DOHH2 (cell line): ENCODE results near the gene CEBPA.

Experiments used
- H3F3A ChIP-seq: fragments of 200-600 bp; sonication (generic), shearing (Covaris generic); 2 replicates; pipeline ENCODE4 v1.6.0; 2016; ENCODE audit warnings: antibody characterized with exemption, mild to moderate bottlenecking; ENCODE audit not compliant: control insufficient read depth, insufficient read depth
- H3K27ac ChIP-seq: fragments of 200-600 bp; sonication (generic); 2 replicates; pipeline ENCODE4 v1.5.1; 2014; ENCODE audit warnings: low read depth, mild to moderate bottlenecking, low read length, moderate library complexity
- H3K27me3 ChIP-seq: fragments of 200-600 bp; sonication (generic); 2 replicates; pipeline ENCODE4 v1.6.1; 2014; ENCODE audit warnings: mild to moderate bottlenecking, low read length, mixed read lengths; ENCODE audit not compliant: control insufficient read depth
- H3K36me3 ChIP-seq: fragments of 200-600 bp; sonication (generic); 2 replicates; pipeline ENCODE4 v1.6.1; 2014; ENCODE audit warnings: mild to moderate bottlenecking, low read length, moderate library complexity, mixed read lengths; ENCODE audit not compliant: control insufficient read depth
- H3K4me1 ChIP-seq: fragments of 200-600 bp; sonication (generic); 2 replicates; pipeline ENCODE4 v1.6.1; 2014; ENCODE audit warnings: mild to moderate bottlenecking, low read length, mixed read lengths; ENCODE audit not compliant: control insufficient read depth
- H3K4me2 ChIP-seq: fragments of 200-600 bp; sonication (generic); 2 replicates; pipeline ENCODE4 v1.6.0; 2014; ENCODE audit warnings: mild to moderate bottlenecking, low read length, moderate library complexity
- H3K4me3 ChIP-seq: fragments of 200-600 bp; sonication (generic); 2 replicates; pipeline ENCODE4 v1.5.1; 2014; ENCODE audit warnings: mild to moderate bottlenecking, low read length, mixed read lengths
- H3K79me2 ChIP-seq: fragments of 200-600 bp; sonication (generic); 2 replicates; pipeline ENCODE4 v1.6.1; 2014; ENCODE audit warnings: mild to moderate bottlenecking, low read length, mixed read lengths; ENCODE audit not compliant: control insufficient read depth
- H3K9me2 ChIP-seq: fragments of 200-600 bp; sonication (generic); replicated peaks from 2 replicates; pipeline ENCODE4 v1.6.1; 2014; ENCODE audit warnings: mild to moderate bottlenecking, low read length, mixed read lengths; ENCODE audit not compliant: control insufficient read depth
- H3K9me3 ChIP-seq: fragments of 200-600 bp; sonication (generic); 2 replicates; pipeline ENCODE4 v1.6.1; 2014; ENCODE audit warnings: antibody characterized with exemption, low read length, mixed read lengths; ENCODE audit not compliant: control insufficient read depth, insufficient read depth
- H4K20me1 ChIP-seq: fragments of 200-600 bp; sonication (generic); 2 replicates; pipeline ENCODE4 v1.6.0; 2014; ENCODE audit warnings: low read depth, mild to moderate bottlenecking, antibody characterized with exemption, low read length, moderate library complexity; ENCODE audit not compliant: control insufficient read depth, insufficient read depth
- EZH2phosphoT487 ChIP-seq: fragments of 200-600 bp; sonication (generic); IDR thresholded peaks from 2 replicates; pipeline ENCODE4 v1.6.1; 2017; ENCODE audit warnings: borderline replicate concordance, mild to moderate bottlenecking, antibody characterized with exemption, low read length, moderate library complexity, mixed read lengths
- TF ChIP-seq, protein P1 (sequence below): fragments of 200-600 bp; sonication (generic); IDR thresholded peaks from one replicate; pipeline ENCODE4 v1.5.1; 2014; ENCODE audit warnings: antibody characterized with exemption, mild to moderate bottlenecking, low read depth, low read length; ENCODE audit not compliant: poor library complexity, severe bottlenecking

CEBPA gene

DNA sequence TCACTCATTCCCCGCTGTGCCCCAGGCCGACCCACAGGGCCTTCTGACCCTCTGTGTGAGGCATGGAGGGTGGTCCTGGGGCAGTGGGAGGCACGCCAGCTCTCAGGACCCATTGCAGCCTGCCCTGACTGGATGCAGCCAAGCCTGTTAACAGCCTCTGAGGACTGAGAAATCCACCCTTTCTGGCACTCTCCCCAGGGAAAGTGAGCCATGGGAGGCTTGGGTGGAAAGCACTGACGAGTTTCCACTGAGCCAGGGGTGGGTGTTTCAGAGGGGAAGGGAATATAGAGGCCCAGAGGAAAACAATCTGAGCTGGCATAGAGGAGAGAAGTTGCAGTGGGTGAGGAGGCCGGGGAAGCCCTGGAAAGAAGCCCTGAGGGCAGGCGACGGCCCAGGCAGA lies 46.1 kb downstream of the CEBPA start:
- Histone ChIP-seq H3K4me1 (no peaks in the 10 kb centered on the region), H3K36me3 (no peaks in the 10 kb centered on the region), H3K27me3 (no peaks in the 10 kb centered on the region), H3K79me2 (no peaks in the 10 kb centered on the region), H3K27ac (no peak overlapping the region), H3K4me3 (no peak overlapping the region), H3F3A (no peaks in the 10 kb centered on the region), H3K9me2 (no peaks in the 10 kb centered on the region), H3K9me3 (no peaks in the 10 kb centered on the region), H4K20me1 (no peaks in the 10 kb centered on the region), H3K4me2 (no peak overlapping the region)
- TF ChIP-seq, protein P1, sequence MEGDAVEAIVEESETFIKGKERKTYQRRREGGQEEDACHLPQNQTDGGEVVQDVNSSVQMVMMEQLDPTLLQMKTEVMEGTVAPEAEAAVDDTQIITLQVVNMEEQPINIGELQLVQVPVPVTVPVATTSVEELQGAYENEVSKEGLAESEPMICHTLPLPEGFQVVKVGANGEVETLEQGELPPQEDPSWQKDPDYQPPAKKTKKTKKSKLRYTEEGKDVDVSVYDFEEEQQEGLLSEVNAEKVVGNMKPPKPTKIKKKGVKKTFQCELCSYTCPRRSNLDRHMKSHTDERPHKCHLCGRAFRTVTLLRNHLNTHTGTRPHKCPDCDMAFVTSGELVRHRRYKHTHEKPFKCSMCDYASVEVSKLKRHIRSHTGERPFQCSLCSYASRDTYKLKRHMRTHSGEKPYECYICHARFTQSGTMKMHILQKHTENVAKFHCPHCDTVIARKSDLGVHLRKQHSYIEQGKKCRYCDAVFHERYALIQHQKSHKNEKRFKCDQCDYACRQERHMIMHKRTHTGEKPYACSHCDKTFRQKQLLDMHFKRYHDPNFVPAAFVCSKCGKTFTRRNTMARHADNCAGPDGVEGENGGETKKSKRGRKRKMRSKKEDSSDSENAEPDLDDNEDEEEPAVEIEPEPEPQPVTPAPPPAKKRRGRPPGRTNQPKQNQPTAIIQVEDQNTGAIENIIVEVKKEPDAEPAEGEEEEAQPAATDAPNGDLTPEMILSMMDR: no peak
- TF ChIP-seq EZH2phosphoT487: no peak

DNA sequence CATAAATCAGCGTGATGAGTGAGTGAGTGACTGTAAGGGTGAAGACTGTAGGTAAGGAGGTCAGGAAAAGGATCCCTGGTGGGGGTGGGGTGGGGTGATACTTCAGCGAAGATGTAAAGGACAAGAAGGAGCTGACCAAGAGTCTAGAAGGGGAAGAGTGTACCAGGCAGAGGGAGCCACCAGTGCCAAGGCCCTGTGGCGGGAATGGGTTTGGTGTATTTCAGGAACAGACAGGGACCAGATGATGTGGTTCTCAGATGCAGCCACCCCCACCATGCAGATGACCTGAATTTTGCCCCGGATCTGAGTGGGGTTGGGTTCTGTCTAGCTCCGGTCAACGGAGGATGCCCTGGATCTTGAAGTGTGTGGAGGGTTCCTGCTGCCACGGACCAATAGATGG lies 46.6 kb downstream of the CEBPA start:
- Histone ChIP-seq H4K20me1 (no peaks in the 10 kb centered on the region), H3K27ac (no peak overlapping the region), H3K79me2 (no peaks in the 10 kb centered on the region), H3K27me3 (no peaks in the 10 kb centered on the region), H3K9me3 (no peaks in the 10 kb centered on the region), H3K4me2 (no peak overlapping the region), H3K36me3 (no peaks in the 10 kb centered on the region), H3K4me1 (no peaks in the 10 kb centered on the region), H3K4me3 (no peak overlapping the region), H3F3A (no peaks in the 10 kb centered on the region), H3K9me2 (no peaks in the 10 kb centered on the region)
- no peak for TF ChIP-seq EZH2phosphoT487
- TF ChIP-seq, protein P1: no peak

DNA sequence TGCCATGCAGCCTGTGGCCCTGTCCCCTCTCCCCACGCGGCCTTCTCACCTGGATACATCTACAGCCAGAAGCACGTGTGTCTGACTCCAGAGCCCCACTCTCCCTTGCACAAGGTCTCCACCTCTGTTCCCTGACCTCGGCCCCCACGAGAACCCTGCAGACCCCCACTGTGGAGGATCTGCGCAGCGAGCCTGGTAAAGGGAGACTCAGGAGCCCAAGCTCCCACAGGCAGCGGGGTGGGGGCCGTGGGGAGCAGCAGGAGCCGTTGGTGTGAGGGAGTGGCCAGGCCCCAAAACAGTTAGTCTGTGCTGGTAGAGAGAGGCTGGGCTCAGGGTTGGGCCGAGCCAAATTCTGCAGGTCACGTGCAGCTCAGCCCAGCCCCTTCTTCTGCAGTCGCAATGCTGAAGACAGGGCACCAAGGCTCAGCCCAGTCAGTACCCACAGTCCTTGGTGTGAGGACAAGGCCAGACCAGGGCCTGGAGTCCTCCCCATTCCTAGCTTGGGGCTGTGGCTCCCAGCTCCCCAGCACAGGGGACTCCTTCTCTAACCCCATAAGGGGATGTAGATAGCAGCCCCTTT lies 48.0 kb downstream of the CEBPA start:
- H3K27ac ChIP-seq: no peak overlapping the region
- TF ChIP-seq EZH2phosphoT487: no peak
- TF ChIP-seq, protein P1: no peak
- no peaks in the 10 kb centered on the region for H3K79me2 ChIP-seq
- no peaks in the 10 kb centered on the region for H3K27me3 ChIP-seq
- H4K20me1 ChIP-seq: no peaks in the 10 kb centered on the region
- H3K36me3 ChIP-seq: no peaks in the 10 kb centered on the region
- no peak overlapping the region for H3K4me2 ChIP-seq
- peaks cover 5% of the 10 kb centered on the region; the same call in 1 of the 2 replicates for H3K9me3 ChIP-seq
- no peaks in the 10 kb centered on the region for H3F3A ChIP-seq
- H3K9me2 ChIP-seq: no peaks in the 10 kb centered on the region
- no peak overlapping the region for H3K4me3 ChIP-seq
- H3K4me1 ChIP-seq: no peaks in the 10 kb centered on the region

DNA sequence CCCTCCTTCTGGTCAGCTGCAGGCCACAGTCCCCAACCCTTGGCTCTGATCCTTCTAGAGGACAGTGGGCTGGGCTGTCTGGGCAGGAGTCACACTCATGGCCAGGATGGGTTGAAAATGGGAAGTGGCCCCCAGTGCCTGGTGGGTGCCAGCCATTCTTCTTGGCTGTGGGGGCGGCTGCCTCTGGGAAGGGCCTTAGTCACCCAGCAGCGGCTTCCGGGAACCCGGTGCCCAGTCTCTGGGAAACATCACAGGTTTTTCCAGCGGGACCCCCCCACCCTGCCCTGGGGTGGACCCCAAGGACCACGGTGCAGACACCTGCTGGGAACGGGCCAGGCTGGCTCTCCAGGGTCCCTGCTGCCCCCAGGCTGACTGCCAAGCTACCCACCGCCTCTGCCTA lies 49.4 kb downstream of the CEBPA start:
- TF ChIP-seq, protein P1: no peak
- no peak for TF ChIP-seq EZH2phosphoT487
- Histone ChIP-seq H3K4me1 (no peaks in the 10 kb centered on the region), H3K36me3 (no peaks in the 10 kb centered on the region), H3K9me2 (no peaks in the 10 kb centered on the region), H3K27ac (no peak overlapping the region), H4K20me1 (no peaks in the 10 kb centered on the region), H3F3A (no peaks in the 10 kb centered on the region), H3K27me3 (no peaks in the 10 kb centered on the region), H3K4me2 (no peak overlapping the region), H3K9me3 (peaks cover 5% of the 10 kb centered on the region; the same call in 1 of the 2 replicates), H3K79me2 (no peaks in the 10 kb centered on the region), H3K4me3 (no peak overlapping the region)
